ENCODE results near the gene MAP1B.
"Not testable (repeated sequence)": the region's sequence is repeated elsewhere in the genome, so short reads cannot be mapped to it uniquely, and the experiment has no call there.

The MAP1B gene

GRCh38 chr5:72167257-72167656 lies 60.0 kb downstream of the MAP1B start:
- Histone ChIP-seq H3K36me3 (ENCODE audit: control insufficient read depth, insufficient read depth, low read length) (no peaks in the 10 kb centered on the region), H3K27me3 (replicated peaks; ENCODE audit: control insufficient read depth, insufficient read depth, low read length, poor library complexity, severe bottlenecking) (no peaks in the 10 kb centered on the region), H3K9me3 (ENCODE audit: control insufficient read depth, low read length) (no peaks in the 10 kb centered on the region), H3K4me1 (ENCODE audit: control insufficient read depth, insufficient read depth, low read length, poor library complexity, severe bottlenecking) (no peaks in the 10 kb centered on the region), H3K27ac (ENCODE audit: insufficient read depth, low read length, poor library complexity, severe bottlenecking) (no peak overlapping the region), H3K4me3 (ENCODE audit: insufficient read depth, low read depth, low read length, poor library complexity, severe bottlenecking) (no peak overlapping the region)
- no peak for DNase-seq

GRCh38 chr5:72167804-72168203 lies 60.5 kb downstream of the MAP1B start:
- H3K9me3 ChIP-seq (ENCODE audit: control insufficient read depth, low read length) = no peaks in the 10 kb centered on the region
- H3K36me3 ChIP-seq (ENCODE audit: control insufficient read depth, insufficient read depth, low read length) = no peaks in the 10 kb centered on the region
- H3K4me1 ChIP-seq (ENCODE audit: control insufficient read depth, insufficient read depth, low read length, poor library complexity, severe bottlenecking) = no peaks in the 10 kb centered on the region
- no peaks in the 10 kb centered on the region for H3K27me3 ChIP-seq (replicated peaks; ENCODE audit: control insufficient read depth, insufficient read depth, low read length, poor library complexity, severe bottlenecking)
- H3K4me3 ChIP-seq (ENCODE audit: insufficient read depth, low read depth, low read length, poor library complexity, severe bottlenecking) = no peak overlapping the region
- DNase-seq = no peak
- no peak overlapping the region for H3K27ac ChIP-seq (ENCODE audit: insufficient read depth, low read length, poor library complexity, severe bottlenecking)

GRCh38 chr5:72170101-72170500 lies 62.8 kb downstream of the MAP1B start:
- Histone ChIP-seq H3K36me3 (ENCODE audit: control insufficient read depth, insufficient read depth, low read length) (no peaks in the 10 kb centered on the region), H3K27me3 (replicated peaks; ENCODE audit: control insufficient read depth, insufficient read depth, low read length, poor library complexity, severe bottlenecking) (no peaks in the 10 kb centered on the region), H3K27ac (ENCODE audit: insufficient read depth, low read length, poor library complexity, severe bottlenecking) (no peak overlapping the region), H3K9me3 (ENCODE audit: control insufficient read depth, low read length) (no peaks in the 10 kb centered on the region), H3K4me3 (ENCODE audit: insufficient read depth, low read depth, low read length, poor library complexity, severe bottlenecking) (no peak overlapping the region), H3K4me1 (ENCODE audit: control insufficient read depth, insufficient read depth, low read length, poor library complexity, severe bottlenecking) (no peaks in the 10 kb centered on the region)
- no peak for DNase-seq

DNA sequence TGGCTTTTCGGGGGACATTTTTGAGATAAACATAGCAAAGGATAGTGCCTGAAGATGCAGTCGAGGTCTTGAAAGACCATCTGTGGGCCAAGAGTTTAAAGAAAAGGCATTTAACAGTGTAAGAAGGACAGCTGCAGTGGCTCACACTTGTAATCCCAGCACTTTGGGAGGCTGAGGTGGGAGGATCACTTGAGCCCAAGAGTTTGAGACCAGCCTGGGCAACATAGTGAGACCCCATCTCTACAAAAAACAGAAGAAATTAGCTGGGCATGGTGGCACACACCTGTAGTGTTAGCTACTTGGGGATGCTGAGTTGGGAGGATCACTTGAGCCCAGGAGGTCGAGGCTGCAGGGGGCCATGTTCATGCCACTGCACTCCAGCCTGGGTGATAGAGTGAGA lies 63.9 kb downstream of the MAP1B start:
- not testable (repeated sequence) for H3K4me3 ChIP-seq (ENCODE audit: insufficient read depth, low read depth, low read length, poor library complexity, severe bottlenecking); H3K9me3 ChIP-seq (ENCODE audit: control insufficient read depth, low read length); H3K27me3 ChIP-seq (replicated peaks; ENCODE audit: control insufficient read depth, insufficient read depth, low read length, poor library complexity, severe bottlenecking); H3K4me1 ChIP-seq (ENCODE audit: control insufficient read depth, insufficient read depth, low read length, poor library complexity, severe bottlenecking); H3K27ac ChIP-seq (ENCODE audit: insufficient read depth, low read length, poor library complexity, severe bottlenecking); DNase-seq; H3K36me3 ChIP-seq (ENCODE audit: control insufficient read depth, insufficient read depth, low read length)

GRCh38 chr5:72171667-72172066 lies 64.4 kb downstream of the MAP1B start:
- H3K9me3 ChIP-seq (ENCODE audit: control insufficient read depth, low read length) = no peaks in the 10 kb centered on the region
- no peaks in the 10 kb centered on the region for H3K27me3 ChIP-seq (replicated peaks; ENCODE audit: control insufficient read depth, insufficient read depth, low read length, poor library complexity, severe bottlenecking)
- no peak for DNase-seq
- H3K4me3 ChIP-seq (ENCODE audit: insufficient read depth, low read depth, low read length, poor library complexity, severe bottlenecking) = no peak overlapping the region
- no peak overlapping the region for H3K27ac ChIP-seq (ENCODE audit: insufficient read depth, low read length, poor library complexity, severe bottlenecking)
- H3K4me1 ChIP-seq (ENCODE audit: control insufficient read depth, insufficient read depth, low read length, poor library complexity, severe bottlenecking) = no peaks in the 10 kb centered on the region
- no peaks in the 10 kb centered on the region for H3K36me3 ChIP-seq (ENCODE audit: control insufficient read depth, insufficient read depth, low read length)

GRCh38 chr5:72172786-72173185 lies 65.5 kb downstream of the MAP1B start:
- no peak for DNase-seq
- no peaks in the 10 kb centered on the region for H3K36me3 ChIP-seq (ENCODE audit: control insufficient read depth, insufficient read depth, low read length)
- H3K9me3 ChIP-seq (ENCODE audit: control insufficient read depth, low read length) = no peaks in the 10 kb centered on the region
- H3K27me3 ChIP-seq (replicated peaks; ENCODE audit: control insufficient read depth, insufficient read depth, low read length, poor library complexity, severe bottlenecking) = no peaks in the 10 kb centered on the region
- no peak overlapping the region for H3K27ac ChIP-seq (ENCODE audit: insufficient read depth, low read length, poor library complexity, severe bottlenecking)
- H3K4me3 ChIP-seq (ENCODE audit: insufficient read depth, low read depth, low read length, poor library complexity, severe bottlenecking) = no peak overlapping the region
- no peaks in the 10 kb centered on the region for H3K4me1 ChIP-seq (ENCODE audit: control insufficient read depth, insufficient read depth, low read length, poor library complexity, severe bottlenecking)

GRCh38 chr5:72177538-72177937 lies 70.3 kb downstream of the MAP1B start:
- Histone ChIP-seq H3K4me3 (ENCODE audit: insufficient read depth, low read depth, low read length, poor library complexity, severe bottlenecking) (no peak overlapping the region), H3K36me3 (ENCODE audit: control insufficient read depth, insufficient read depth, low read length) (no peaks in the 10 kb centered on the region), H3K4me1 (ENCODE audit: control insufficient read depth, insufficient read depth, low read length, poor library complexity, severe bottlenecking) (no peaks in the 10 kb centered on the region), H3K9me3 (ENCODE audit: control insufficient read depth, low read length) (no peaks in the 10 kb centered on the region), H3K27ac (ENCODE audit: insufficient read depth, low read length, poor library complexity, severe bottlenecking) (no peak overlapping the region), H3K27me3 (replicated peaks; ENCODE audit: control insufficient read depth, insufficient read depth, low read length, poor library complexity, severe bottlenecking) (no peaks in the 10 kb centered on the region)
- no peak for DNase-seq

DNA sequence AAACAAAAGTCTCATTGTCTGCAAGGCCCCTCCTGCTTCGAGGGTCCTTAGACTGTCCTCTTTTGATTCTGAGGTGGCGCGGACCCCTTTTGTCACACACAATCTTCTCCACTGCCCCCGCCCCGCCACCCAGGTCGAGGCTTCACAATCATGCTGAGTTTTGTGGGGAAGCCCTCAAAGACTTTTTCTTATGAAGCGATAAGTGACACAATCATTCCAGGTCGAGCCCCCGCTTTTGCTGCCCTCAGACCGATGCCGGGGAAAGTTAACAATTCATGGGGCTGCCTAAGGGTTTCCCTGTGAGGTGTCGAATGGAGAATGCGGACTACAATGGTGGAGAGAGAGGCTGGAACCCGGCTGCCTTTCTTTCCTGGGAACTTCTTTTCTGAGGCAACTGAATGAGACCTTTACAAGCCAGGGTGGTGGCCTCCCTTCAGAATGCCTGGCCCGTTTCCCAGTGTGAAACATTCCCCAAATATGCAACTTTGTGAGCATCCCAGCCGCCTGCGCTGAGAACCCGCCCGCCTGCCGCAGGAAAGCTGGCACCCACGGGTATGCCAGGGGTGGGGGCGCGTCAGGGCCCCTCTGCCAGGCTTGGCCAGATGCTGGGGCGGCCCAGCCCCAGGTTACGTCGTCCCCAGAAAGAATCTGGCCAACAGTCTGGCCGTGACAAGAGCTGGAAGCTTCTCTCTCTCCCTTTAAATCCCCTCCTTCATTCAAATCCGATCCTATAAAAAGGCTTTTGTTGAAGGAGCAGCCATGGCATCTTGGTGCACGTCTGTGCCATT lies 71.9 kb downstream of the MAP1B start:
- Histone ChIP-seq H3K4me1 (ENCODE audit: control insufficient read depth, insufficient read depth, low read length, poor library complexity, severe bottlenecking) (no peaks in the 10 kb centered on the region), H3K27ac (ENCODE audit: insufficient read depth, low read length, poor library complexity, severe bottlenecking) (no peak overlapping the region), H3K27me3 (replicated peaks; ENCODE audit: control insufficient read depth, insufficient read depth, low read length, poor library complexity, severe bottlenecking) (peaks cover 3% of the 10 kb centered on the region), H3K4me3 (ENCODE audit: insufficient read depth, low read depth, low read length, poor library complexity, severe bottlenecking) (no peak overlapping the region), H3K36me3 (ENCODE audit: control insufficient read depth, insufficient read depth, low read length) (no peaks in the 10 kb centered on the region), H3K9me3 (ENCODE audit: control insufficient read depth, low read length) (no peaks in the 10 kb centered on the region)
- no peak for DNase-seq

GRCh38 chr5:72179816-72180440 lies 72.7 kb downstream of the MAP1B start:
- DNase-seq = no peak
- peaks cover 3% of the 10 kb centered on the region for H3K27me3 ChIP-seq (replicated peaks; ENCODE audit: control insufficient read depth, insufficient read depth, low read length, poor library complexity, severe bottlenecking)
- no peaks in the 10 kb centered on the region for H3K9me3 ChIP-seq (ENCODE audit: control insufficient read depth, low read length)
- H3K36me3 ChIP-seq (ENCODE audit: control insufficient read depth, insufficient read depth, low read length) = no peaks in the 10 kb centered on the region
- H3K4me1 ChIP-seq (ENCODE audit: control insufficient read depth, insufficient read depth, low read length, poor library complexity, severe bottlenecking) = no peaks in the 10 kb centered on the region
- no peak overlapping the region for H3K27ac ChIP-seq (ENCODE audit: insufficient read depth, low read length, poor library complexity, severe bottlenecking)
- no peak overlapping the region for H3K4me3 ChIP-seq (ENCODE audit: insufficient read depth, low read depth, low read length, poor library complexity, severe bottlenecking)

GRCh38 chr5:72180925-72181324 lies 73.7 kb downstream of the MAP1B start:
- Histone ChIP-seq H3K27me3 (replicated peaks; ENCODE audit: control insufficient read depth, insufficient read depth, low read length, poor library complexity, severe bottlenecking) (peaks cover 3% of the 10 kb centered on the region), H3K4me1 (ENCODE audit: control insufficient read depth, insufficient read depth, low read length, poor library complexity, severe bottlenecking) (no peaks in the 10 kb centered on the region), H3K36me3 (ENCODE audit: control insufficient read depth, insufficient read depth, low read length) (no peaks in the 10 kb centered on the region), H3K27ac (ENCODE audit: insufficient read depth, low read length, poor library complexity, severe bottlenecking) (no peak overlapping the region), H3K4me3 (ENCODE audit: insufficient read depth, low read depth, low read length, poor library complexity, severe bottlenecking) (no peak overlapping the region), H3K9me3 (ENCODE audit: control insufficient read depth, low read length) (no peaks in the 10 kb centered on the region)
- no peak for DNase-seq

All from effector memory CD4-positive, alpha-beta T cell (primary cell).